Stimulated activated CD4-positive, alpha-beta T cell treated with anti-CD3 and anti-CD28 coated beads, TNF-alpha, amount 100 ng/mL, for 48 hours (primary cell): ENCODE data around the gene TRIM2.

Experiments used
- DNase-seq, 3 donors: peaks; one replicate each; pipeline ENCODE4 v3.0.0-alpha.2; 2020; ENCODE audit warnings: low read depth in 3 of 3

TRIM2 gene

GRCh38 chr4:153248641-153249198 lies 44.5 kb downstream of the TRIM2 start:
- DNase-seq: peak in 1 of 3 donors; percentile 18

DNA sequence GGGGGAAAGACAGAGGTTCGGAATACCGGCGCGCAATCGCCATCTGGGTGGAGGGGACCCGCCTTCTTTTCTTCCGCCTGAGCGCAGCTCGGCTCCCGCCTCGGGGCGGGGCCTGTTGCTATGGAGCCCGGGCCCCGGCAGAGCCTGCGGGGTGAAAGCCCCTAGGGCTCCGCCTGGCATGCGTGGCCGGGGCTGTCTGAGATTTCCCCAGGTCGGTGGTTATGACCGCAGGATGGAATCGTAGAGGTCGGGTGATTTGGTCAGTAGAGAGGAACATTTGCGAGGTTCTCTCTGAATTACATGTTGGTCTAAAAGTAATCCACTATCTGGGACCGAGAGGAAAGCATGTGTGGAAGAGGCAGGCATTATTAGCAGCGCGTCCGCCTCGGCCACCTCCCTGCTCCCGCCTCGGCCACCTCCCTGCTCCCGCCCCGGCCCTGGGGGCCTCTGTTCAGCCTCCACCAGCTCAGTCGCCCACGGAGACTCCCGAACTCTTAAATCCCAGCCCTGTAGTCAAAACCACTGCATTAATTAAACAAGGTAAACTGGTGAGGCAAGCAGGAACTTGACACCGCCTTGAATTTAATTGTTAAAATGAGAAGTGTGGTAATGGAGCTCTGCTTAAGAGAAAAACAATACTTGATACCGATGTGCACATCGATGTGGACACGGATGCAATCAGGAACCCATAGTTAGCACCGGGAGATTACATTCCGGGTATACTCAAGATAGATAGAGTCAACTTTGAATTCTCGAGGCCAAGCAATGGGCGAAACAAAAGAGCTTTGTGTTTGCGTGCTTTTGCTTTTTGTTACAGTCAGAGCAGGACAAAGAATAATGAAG lies 45.2 kb downstream of the TRIM2 start:
- peak; percentile 52 to 71 (median 61) for DNase-seq

DNA sequence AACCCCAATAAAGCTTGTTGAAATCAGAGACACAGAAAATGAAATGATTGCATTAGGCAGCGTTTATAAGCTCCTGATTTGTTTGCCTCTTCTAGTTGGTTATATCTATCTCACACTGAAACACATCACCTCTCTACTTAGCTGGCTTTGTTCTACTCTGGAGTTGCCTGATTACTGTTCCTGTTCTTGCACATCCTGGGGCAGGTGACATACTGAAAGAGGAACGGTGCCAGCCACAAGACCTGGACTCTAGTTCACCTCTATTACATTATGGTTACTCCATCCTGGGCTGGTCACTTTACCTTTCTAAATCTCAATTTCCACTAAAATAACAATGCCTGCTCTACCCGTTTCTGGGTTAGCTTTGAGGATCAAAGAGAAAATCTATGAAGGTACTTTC lies 47.9 kb downstream of the TRIM2 start:
- DNase-seq: no peak

DNA sequence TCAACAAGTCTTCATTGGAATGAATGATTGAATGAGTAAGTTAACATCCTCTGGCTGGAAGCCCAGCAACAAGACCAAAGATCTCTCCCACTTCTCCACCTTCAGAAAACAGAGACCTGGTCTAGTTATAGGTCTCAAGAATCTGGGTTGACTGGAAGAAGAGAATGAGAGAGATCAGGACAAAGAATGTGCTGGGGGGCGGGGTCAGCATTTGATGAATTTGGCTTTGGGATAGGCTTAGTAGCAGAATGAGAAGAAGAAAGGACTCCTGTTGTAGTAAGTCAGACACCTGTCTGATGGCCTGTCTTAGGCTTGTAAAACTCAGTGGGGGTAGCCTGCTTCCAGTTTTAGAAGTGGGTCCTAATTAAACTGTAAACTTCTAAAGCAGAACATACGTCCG lies 51.0 kb downstream of the TRIM2 start:
- no peak for DNase-seq

- DNase-seq: peak in 2 of 3 donors; percentile 13 to 27
Observed at GRCh38 chr4:153257151-153257620, 52.9 kb downstream of the TRIM2 start.

GRCh38 chr4:153257991-153258390 lies 53.7 kb downstream of the TRIM2 start:
- DNase-seq: no peak

DNA sequence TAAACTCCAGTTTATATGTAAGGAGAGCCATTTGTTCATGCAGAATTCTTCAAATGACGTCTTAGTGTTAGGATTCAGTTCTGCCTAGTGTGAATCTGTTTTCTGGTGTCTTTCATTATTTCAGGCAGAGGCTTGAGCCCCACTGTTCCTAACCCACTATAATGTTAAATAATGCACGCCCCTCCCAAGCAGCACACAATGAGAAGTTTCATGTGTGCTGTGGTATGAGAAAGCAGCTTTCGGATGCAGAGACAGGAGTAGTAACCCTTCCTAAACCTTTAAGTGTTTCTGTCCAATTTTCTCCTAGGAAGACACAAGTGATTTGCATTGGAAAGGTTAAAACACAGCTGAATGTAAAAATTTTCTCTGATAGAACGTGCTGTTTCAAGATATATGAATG lies 54.5 kb downstream of the TRIM2 start:
- DNase-seq: no peak

- DNase-seq: no peak
Observed at GRCh38 chr4:153259661-153260060, 55.4 kb downstream of the TRIM2 start.

GRCh38 chr4:153260132-153260531 lies 55.9 kb downstream of the TRIM2 start:
- no peak for DNase-seq

DNA sequence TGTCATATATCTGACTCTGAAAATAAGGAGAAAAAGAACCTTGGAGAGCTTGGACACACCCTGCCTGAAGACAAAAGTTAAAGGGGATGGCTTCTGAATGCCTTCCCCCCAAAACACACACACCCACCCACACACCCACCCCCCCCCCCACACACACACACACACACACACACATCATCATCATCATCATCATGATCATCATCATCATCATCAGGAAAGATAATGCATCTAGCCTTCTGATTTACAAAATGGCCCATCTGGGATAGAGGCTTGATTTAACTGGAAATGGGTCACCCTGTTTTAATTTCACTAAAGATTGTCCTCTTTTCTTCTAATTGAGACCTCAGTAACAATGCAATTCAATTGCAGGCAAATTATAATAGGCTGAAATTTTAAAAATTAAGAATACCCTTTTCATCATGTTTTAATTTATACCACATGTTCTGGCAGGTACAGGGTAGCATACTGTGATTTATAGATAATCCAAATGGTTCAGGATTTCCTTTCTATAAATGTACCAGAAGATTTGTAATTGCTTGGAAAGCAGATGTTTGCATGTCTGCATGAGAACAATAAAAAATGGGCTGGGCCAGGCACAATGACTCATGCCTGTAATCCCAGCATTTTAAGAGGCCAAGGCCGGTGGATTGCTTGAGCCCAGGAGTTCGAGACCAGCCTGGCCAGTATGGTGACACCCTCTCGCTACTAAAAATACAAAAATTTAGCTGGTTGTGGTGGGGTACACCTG lies 56.5 kb downstream of the TRIM2 start:
- no peak for DNase-seq

DNA sequence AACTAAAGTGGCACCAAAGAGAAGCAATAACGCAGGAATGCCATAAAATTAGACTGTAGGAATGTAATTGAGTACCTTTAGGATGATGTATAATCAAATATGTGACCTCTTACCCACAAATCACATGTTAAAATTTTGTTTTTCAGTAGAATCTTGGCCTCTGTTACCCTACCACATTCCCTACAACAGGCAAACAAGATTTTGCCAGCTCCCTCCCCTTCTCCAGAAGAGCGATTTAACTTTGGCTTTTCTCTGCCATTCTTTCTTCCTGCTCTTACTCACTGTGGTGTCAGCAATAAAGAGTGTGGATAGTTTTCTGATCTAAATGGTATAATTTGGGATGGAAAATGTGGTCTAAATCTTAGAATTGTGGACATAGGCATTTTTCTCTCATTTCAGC lies 57.2 kb downstream of the TRIM2 start:
- DNase-seq: no peak

GRCh38 chr4:153261914-153262313 lies 57.7 kb downstream of the TRIM2 start:
- DNase-seq: no peak

DNA sequence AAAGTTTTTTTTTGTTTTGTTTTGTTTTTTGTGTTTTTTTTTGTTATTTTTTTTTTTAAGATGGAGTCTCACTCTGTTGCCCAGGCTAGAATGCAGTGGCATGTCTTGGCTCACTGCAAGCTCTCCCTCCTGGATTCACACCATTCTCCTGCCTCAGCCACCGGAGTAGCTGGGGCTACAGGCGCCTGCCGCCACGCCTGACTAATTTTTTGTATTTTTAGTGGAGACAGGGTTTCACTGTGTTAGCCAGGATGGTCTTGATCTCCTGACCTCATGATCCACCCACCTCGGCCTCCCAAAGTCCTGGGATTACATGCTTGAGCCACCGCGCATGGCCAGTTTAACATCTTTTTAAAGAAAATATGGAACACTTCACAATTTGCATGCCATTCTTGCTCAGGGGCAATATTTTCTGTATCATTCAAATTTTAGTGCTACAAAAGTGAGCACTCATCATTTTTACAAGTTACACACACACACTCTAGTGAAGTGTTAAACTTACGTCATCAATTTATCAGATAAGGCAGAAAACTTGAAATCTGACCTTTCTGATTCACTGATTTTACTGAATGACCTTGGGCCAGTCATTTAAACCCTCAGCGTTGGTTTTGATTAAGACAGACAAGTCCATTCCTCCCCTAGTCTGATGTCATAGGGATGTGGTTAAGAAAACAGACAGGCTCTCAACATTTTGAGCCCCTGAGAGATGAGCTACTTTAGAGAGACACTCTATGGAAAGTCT lies 61.2 kb downstream of the TRIM2 start:
- no peak for DNase-seq

DNA sequence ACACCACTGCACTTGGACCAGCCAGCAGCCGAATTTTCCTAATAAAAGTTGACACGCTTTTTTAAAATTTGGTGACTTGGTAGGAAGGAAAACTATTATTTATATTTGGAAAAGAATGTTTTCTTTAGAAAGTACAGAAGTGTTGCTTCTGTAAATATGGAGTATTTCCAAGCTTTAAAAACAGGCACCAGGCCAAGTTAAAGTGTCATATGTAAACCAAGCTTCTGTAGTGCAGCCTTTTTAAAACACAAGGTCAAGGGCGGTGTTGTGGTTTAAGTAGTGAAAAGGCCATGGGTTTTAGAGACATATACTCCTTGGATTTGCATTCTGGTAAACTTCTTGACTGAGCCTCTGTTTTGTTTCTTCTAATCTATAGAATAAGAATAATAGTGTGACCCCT lies 62.7 kb downstream of the TRIM2 start:
- DNase-seq: no peak

GRCh38 chr4:153267890-153268289 lies 63.6 kb downstream of the TRIM2 start:
- DNase-seq: no peak

GRCh38 chr4:153268295-153268694 lies 64.1 kb downstream of the TRIM2 start:
- DNase-seq: no peak

GRCh38 chr4:153269218-153269990 lies 65.2 kb downstream of the TRIM2 start:
- DNase-seq: no peak

DNA sequence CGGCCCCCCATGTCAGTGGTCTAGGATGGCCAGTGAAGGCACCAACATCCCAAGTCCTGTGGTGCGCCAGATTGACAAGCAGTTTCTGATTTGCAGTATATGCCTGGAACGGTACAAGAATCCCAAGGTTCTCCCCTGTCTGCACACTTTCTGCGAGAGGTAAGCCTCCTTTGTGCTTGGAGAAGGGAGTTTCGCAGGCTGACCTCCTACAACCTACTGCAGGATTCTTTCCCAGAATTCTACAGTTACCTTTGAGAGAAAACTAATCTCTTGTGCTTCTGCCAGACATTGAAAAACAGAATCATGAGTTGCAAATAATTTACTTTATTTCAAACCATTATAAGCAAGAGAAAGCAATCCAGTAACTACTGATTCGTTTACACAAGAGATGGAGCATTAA lies 66.1 kb downstream of the TRIM2 start:
- DNase-seq: no peak

DNA sequence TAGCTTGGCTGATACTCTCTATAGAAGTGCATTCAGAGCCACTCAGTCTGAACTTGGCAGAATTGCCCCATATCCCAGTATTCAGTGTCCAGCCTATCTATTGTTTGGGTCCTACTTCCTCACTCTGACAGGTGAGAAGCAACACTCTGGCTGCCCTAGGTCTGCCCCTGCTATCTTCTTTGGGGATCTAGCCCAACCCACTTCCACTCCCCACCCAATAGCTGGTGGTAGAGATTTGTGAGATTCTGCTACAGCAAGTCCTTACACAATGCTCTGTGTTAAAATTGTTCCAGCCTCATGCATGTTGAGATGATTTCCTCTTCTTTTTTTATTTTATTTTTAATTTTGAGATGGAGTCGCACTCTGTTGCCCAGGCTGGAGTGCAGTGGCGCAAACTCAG lies 67.6 kb downstream of the TRIM2 start:
- no peak for DNase-seq

DNA sequence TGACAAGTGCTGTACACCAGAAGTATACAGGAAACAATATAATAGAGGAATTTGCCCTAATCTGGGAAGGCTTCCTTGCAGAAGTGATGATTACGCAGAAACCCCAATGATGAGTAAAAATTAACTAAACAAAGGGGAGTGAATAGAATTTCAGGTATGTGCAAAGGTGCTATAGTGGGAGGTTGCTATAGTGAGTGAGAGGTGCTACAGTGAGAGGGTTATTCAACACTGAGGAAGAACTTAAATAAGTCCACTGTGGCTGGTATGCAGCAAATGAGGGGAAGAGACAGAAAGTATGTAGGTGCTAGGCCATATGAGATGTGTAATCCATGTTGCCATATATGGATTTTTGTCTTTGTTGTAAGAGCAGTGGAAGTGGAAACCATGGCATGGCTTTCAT lies 69.5 kb downstream of the TRIM2 start:
- no peak for DNase-seq

- DNase-seq: no peak
Observed at GRCh38 chr4:153274967-153275366, 70.7 kb downstream of the TRIM2 start.
